Stimulated activated CD4-positive, alpha-beta T cell treated with anti-CD3 and anti-CD28 coated beads, Interleukin-1b, Interleukin-23, amount 100 ng/mL, for 4 hours (primary cell): ENCODE results near the gene TJAP1.

Experiments used
- DNase-seq, 2 donors: peaks; one replicate each; pipeline ENCODE4 v3.0.0-alpha.2; 2020; ENCODE audit warnings: low read depth in 2 of 2

The TJAP1 gene

GRCh38 chr6:43505718-43506117 is 28.3 kb downstream of the TJAP1 start:
- no peak for DNase-seq

- DNase-seq: no peak
Measured at GRCh38 chr6:43506171-43506570, 28.8 kb downstream of the TJAP1 start.

GRCh38 chr6:43506667-43507471 is 29.5 kb downstream of the TJAP1 start:
- DNase-seq: peak; percentile 61 to 79

GRCh38 chr6:43508481-43509141 is 31.2 kb downstream of the TJAP1 start:
- DNase-seq: no peak

GRCh38 chr6:43509142-43509983 is 32.0 kb downstream of the TJAP1 start:
- no peak for DNase-seq

GRCh38 chr6:43509984-43510826 is 32.8 kb downstream of the TJAP1 start, which contains the start of gene LRRC73:
LRRC73 (minus strand) TSS chr6:43510346; CDS start chr6:43509785, 561 bp downstream.
- DNase-seq: peak; percentile 63 to 83

- no peak for DNase-seq
Measured at GRCh38 chr6:43510827-43511163, 33.4 kb downstream of the TJAP1 start.

- DNase-seq: no peak
Measured at GRCh38 chr6:43511824-43512415, 34.5 kb downstream of the TJAP1 start.

GRCh38 chr6:43515808-43516207 is 38.4 kb downstream of the TJAP1 start:
- no peak for DNase-seq

- no peak for DNase-seq
Measured at GRCh38 chr6:43516367-43516696, 39.0 kb downstream of the TJAP1 start.

- DNase-seq: peak; percentile 89 to 97
Measured at GRCh38 chr6:43516697-43517504, 39.5 kb downstream of the TJAP1 start, which contains the start of the genes POLR1C and YIPF3. POLR1C (plus strand) TSS chr6:43517089; CDS start chr6:43517110, 21 bp downstream. YIPF3 (minus strand) TSS chr6:43516926; CDS start chr6:43516807, 119 bp downstream.

GRCh38 chr6:43517505-43518357 is 40.4 kb downstream of the TJAP1 start:
- DNase-seq: no peak

- no peak for DNase-seq
Measured at GRCh38 chr6:43520097-43520496, 42.7 kb downstream of the TJAP1 start.

- DNase-seq: no peak
Measured at GRCh38 chr6:43521836-43522235, 44.5 kb downstream of the TJAP1 start.

- DNase-seq: no peak
Measured at GRCh38 chr6:43522547-43523261, 45.3 kb downstream of the TJAP1 start.

GRCh38 chr6:43523284-43523683 is 45.9 kb downstream of the TJAP1 start:
- DNase-seq: no peak

GRCh38 chr6:43524483-43524961 is 47.2 kb downstream of the TJAP1 start:
- DNase-seq: no peak

GRCh38 chr6:43532201-43532600 is 54.8 kb downstream of the TJAP1 start:
- DNase-seq: no peak
